Renal cortex interstitium (tissue), 11 donors: Measurements from ENCODE around the gene PPIF. TPM values are rescaled to one million over a fixed set of nuclear protein-coding genes. Genes with fewer than 3 reads are reported as not detected.

Experiments used
- DNase-seq, 11 donors: peaks; one replicate each; pipeline ENCODE4 v3.0.0-alpha.2; 2013; ENCODE audit warnings: low read depth in 9 of 11, low spot score in 4 of 11; ENCODE audit errors: extremely low read depth in 1 of 11
- polyA plus RNA-seq, 3 donors: library from polyadenylated mRNA; unstranded; fragments of 120-200 nt; gene quantifications; one replicate each; pipeline ENCODE4 v1.2.1, GENCODE V29; 2013; ENCODE audit not compliant: insufficient read length in 3 of 3

PPIF gene
- polyA plus RNA-seq, 3 donors: 56.9 to 71.6 (median 66.1) TPM

DNA sequence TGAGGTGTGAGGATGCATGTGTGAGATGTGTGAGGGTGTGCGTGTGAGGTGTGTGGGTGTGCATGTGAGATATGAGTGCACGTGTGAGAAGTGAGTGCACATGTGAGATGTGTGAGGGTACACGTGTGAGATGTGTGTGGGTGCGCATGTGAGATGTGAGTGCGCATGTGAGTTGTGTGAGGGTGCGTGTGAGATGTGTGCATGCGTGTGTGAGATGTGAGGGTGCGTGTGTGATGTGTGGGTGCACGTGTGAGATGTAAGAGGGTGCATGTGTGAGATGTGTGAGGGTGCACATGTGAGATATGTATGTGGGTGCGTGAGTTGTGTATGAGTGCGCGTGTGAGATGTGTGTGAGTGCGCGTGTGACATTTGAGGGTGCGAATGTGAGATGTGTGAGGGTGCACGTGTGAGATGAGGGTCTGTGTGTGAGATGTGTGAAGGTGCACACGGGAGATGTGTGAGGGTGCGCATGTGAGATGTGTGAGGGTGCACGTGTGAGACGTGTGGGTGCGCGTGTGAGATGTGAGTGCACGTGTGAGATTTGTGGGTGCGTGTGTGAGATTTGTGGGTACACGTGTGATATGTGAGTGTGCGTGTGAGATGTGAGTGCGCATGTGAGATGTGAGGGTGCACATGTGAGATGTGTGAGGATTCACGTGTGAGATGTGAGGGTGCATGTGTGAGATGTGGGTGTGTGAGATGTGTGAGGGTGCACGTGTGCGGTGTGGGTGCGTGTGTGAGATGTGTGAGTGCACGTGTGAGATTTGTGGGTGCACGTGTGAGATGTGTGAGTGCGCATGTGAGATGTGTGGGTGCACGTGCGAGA is 30.5 kb downstream of the PPIF start:
- DNase-seq: no peak

DNA sequence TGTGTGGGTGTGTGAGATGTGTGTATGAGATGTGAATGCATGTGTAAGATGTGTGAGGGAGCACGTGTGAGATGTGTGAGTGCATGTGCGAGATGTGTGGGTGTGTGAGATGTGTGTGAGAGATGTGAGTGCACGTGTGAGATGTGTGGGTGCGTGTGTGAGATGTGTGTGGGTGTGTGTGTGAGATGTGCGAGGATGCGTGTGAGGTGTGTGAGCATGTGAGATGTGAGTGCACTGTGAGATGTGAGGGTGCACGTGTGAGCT is 31.0 kb downstream of the PPIF start:
- DNase-seq: no peak

DNA sequence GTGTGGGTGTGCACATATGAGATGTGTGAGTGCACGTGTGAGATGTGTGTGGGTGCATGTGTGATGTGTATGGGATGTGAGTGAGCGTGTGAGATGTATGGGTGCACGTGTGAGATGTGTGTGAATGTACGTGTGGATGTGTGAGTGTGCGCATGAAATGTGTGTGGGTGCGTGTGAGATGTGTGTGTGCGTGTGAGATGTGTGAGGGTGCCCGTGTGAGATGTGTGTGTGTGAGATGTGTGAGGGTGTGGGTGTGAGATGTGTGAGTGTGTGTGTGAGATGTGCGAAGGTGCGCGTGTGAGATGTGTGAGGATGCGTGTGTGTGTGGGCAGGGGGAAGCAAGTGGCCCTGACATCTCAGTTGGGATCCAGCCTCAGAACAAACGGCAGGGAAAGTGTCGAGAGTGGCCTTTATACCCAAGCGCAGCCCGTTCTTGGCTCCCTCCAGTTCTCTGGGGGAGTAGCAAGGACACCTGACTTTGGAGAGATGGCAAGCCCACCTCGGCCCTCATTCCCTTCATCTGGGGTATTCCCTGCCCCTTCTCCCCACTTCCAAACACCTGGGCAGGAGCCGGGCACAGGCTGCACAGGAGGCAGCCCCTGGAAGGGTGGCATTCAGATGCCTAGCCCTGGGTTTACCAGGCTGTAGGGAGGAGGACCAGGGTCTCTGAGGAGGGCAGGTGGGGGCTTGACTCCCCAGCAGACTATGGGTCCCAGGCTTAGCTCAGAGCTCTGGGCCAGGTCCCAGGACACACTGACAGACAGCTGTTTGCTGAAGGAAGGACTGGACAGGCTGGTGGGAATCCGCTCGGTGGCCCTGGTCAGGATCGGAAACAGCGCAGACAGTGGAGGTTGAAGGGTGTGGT is 31.6 kb downstream of the PPIF start:
- no peak for DNase-seq

DNA sequence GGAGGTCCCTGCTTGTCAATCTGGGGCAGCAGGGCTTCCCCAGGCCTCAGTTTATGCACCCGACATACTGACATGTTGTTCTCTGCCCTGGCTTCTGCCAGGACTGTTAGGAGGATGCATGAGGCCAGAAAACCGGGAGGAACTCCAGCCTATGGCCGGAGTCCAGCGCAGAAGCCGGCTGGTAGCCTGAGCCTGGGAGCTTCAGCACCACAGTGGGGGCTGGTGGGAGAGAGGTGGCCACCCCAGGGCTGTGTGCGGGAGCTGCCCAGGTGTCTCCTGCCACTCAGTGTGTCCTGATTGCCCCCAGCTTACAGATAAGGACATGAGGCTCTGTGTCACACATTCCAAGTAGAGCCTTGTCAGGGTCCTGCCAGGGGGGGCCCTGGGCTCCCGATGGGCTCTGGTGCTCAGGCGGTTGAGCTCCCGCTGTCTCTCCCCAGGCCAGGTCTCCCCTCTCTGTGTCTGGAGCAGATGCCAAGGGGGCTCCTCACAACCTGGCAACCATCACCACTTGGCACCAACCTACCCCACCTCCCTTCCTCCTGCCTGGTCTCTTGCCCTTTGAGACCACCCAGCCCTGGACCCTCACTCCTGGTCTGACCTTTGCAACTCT is 32.3 kb downstream of the PPIF start:
- no peak for DNase-seq

DNA sequence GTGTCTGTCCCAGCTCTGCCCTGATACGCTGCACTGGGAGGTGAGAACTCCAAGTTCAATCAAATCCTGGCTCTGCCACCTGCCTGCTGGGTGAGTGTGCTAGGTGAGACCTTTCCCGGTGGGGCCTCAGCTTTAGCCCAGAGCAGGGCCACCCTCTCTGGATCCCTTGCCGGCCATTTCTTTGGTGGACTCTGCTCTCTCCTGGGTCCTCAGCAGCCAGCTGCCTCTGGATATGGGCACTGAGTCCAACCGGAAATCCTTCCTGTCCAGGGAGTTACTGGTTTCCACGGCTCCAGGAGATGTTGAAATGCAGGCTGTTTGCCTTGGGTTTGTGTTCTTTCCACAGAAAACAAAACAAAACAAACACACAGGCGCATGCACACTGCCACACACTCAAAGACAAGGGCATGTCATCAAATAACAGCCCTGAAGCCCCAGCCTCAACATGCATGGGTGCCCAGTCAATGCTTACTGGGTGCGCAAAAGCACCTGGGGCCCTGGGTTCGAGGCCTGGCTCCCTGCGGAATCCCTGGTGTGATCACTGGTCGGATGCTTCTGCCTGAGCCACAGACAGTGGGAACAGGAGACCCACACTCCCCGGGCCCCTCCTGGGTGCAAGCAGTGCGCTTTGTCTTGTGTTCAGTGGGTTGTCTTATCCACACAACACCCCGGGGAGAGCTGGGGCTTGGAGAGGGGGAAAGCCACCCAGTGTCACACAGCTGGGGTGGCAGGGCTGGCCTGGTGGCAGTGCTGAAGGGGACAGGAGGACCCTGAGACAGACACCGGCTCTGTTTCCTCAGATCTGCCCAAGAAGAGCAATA is 33.1 kb downstream of the PPIF start:
- no peak for DNase-seq

DNA sequence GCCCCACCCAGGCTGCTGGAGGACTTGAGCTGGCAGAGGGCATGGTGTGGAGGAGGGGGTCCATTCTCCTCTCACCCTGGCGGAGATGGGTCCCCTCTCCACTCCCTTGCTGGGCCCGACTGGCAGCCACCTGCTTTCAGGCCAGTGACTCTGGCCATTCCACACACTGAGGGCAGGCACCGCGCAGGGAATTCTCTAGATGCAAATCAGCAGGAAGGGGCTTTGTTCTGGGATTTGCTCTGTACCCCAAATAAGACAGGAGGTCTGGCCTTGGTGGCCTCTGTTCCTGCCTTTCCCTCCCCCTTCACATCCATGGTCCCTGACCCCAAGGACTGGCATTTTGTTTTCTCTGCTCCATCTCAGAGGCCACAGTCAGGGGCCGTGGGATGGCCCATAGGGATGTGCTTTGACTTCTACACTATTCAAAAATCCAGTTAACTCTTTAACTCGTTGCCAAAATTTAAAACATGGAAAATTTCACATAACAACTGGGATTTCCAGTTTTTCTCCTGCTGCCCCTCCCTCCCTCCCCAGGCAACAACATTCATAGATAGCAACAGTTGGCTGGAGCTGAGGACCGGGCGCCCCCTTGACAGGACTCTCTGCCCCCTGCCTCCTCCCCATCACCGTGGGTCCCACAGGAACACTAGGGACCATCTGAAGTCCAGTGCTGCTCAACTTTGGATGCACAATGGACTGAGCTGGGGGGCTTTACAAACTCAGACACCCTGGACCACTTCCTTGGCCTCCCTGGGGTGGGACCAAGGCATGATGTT is 33.9 kb downstream of the PPIF start:
- DNase-seq: no peak

DNA sequence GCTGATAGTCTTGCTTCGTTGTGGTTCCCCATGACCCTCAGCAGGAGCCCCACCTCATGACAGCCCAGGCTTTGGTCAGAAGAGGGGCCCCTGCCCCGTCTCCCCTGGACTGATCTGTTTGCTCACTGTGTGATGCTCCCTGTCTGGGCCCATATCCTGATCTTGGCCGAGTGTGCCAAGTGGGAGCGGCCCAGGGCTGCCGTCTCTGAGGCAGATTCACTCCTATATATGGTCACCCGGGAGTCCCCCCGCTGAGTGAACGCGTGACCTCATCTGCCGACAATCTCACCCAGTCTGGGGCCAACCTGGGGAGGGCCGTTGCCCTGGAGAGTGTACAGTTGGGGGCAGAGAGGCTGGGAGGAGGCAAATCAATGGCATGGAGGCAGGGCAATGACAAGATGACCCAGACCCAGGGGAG is 34.5 kb downstream of the PPIF start:
- DNase-seq: no peak

DNA sequence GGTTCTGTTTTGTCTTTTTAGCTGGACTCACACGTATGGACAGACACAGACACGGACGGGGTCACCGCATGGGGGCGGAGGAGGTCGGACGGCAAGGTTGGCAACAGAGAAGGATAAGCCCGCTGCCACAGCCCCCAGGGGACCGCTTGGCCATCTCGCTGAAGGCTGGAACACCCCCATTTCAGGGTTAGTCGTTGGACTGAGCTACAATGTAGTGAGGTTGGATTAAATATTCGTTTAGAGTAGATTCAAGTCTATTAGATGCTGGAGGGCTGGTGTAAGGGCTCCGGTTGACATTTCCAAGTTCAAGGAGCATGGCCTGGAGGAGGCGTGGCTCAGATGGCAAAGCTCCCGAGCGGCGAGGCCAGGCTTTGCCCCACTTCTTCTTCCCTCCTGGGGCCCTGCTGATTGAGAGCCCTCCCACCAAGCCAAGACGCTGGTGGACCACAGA is 35.2 kb downstream of the PPIF start:
- DNase-seq: no peak

DNA sequence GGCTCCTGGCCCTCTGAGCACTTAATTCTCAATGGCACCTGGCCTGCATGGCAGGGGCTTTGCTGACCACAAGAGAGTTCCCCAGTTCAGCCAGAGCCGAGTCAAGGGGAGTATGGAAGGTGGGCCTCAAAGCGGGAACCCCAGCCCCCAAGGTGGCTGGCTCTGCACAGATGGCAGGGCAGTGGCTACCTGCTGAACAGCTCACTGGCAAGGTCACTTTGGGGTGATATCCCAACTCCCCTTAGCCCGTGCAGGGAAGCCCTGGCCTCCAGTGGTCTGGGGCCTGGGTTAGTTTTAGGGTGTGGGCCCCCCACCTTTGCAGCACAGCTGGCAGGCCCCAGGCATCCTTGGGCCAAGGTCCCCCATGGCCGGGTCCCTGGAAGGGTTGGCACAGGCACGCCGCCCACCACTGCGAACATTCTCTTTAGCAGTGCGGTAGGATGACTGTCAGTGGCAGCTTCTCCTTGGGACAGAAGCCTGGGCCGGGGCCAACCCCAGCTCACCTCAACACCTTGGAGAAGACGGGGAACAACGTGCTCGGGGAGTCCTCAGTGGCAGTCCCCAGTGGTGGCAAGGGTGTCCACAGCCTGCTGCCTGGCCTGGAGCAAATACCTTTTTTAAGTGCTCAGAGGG is 36.8 kb downstream of the PPIF start:
- no peak for DNase-seq

DNA sequence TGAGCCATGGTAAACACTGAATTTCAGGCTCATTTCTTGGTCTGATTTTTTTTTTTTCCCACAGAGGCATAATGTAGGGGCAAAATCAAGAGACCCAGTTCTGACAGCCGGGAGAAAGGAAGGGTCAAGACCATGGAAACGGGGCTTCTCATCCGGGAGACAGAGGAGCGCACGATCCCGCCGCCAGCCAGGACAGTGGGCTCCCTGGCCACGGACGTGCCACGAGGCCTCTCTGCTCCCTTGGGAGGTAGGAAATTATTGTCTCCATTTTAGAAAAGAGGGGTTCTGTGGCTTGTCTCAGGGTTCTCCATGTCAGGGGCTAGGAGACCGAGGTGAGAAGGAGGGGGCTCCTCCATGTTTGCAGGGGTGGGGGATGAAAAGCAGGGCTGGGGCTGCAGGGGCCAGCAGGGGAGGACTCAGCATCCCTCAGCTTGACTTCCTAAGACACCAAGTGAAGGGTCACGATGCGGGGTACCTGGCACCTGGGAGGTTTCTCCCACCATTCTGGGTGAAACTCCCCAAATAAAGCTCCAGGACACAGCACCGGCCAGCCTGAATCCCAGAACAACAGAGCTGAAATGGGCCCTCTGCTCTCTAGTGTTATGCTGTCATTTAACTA is 37.6 kb downstream of the PPIF start:
- DNase-seq: no peak

DNA sequence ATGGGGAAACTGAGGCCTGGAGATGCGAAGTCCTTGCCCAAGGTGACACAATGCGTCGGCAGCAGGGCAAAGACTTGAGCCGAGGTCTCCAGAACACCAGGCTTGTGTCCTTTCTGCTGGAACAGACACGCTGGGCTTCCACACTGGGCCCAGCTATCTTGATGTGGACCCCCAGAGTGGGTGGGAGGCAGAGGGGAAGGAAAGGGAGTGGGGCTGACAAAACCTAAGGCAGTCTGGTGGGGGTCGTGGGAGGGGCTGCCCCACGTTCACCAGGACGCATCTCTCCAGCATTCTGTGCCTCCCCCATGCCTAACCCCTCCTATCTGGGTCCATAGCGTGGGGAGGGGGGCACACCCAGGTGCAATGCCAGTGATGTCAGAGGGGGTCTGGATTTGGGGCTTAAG is 38.1 kb downstream of the PPIF start:
- no peak for DNase-seq

DNA sequence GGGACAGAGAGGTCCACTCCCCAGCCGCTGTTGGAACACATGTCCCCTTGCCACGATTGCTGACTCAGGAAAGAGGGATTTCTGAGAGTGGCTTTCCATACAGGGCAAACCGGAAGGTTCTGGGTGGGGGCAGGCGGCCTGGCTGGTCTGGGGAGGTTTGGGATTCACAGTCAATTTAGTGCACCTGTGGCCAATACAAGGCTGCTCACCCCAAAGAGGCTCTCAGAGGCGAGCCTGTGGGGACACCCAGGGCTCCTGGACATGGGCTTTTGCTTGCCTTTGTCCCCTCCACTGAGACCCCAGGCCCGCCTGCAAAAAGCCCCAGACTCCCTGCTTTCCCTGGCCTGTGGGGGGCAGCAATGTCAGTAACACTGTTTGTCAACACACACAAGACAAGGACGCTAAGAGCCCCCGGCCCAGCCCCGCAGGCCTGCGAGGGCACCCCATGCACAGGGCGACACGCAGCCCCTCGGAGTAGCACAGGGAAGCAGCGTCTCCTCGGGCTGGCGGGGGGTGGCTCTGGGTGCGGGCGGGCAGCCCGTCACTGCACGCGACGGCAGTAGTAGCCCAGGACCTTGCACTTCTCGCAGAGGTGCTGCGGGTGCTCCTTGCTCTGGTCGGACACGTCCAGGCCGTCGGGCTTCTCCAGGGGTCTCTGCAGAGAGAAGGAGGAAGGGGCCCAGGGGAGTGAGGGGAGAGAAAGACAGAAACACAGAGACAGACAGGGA is 38.7 kb downstream of the PPIF start:
- DNase-seq: no peak

DNA sequence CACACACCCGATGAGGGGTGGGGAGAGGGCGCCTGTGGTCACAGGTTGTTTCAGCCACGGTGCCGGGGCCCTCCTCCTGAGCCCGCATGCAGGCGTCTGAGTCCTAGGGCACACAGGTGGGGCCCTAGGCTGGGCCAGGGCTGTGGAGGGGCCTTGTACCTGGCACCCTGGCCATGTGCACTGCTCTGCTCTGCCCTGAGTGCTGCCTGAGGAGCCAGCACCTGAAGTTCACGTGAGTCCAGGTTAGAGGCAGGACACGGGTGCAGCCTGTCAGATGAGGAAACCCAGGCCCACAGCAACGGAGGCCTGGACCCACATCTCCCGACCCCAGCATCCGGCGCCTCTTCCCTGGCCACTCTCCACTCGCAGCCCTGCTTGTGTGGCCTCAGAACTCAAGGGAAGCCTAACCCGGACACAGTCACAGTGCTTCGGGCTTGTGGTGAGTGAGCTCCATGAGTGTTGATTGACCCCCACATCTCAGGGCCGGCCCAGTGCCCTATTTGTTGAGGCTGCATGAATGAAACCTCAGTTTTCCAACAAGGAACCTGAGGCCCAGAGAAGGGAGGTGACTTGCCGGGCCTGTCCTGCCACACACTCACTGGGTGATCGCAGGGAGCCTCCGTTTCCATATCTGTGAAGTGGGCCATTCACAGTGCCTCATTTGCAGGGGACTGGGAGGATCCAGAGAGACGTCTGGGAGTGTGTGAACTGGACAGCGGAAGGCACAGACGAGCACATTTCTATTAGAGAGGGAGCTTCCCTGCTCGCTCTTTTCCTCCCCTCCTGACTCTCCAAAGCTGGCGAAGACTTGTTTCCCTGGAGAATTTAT is 39.6 kb downstream of the PPIF start:
- DNase-seq: no peak

DNA sequence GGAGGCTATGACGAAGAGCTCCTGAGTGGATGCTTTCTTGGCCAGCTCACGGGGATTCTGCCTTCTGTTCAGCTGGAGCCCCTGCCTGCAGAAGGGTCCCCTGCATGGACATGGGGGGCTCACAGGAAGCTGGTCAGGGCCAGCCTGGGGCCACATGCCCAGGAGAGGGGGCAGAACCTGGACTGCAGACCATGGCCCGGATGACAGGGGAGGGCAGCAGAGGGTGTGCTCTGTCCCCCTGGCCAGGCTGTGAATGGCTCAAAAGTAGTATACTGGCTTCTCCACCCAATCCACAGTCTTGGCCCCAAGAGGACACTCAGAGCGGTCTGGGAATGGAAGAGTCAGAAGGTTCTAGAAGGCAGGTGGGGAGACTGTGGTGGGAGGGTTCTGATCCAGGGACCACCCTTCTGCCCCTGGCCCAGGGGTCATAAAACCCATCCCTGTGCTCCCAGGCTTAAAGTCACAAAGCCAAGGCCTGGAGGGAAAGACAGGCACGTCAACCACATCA is 40.3 kb downstream of the PPIF start:
- no peak for DNase-seq

DNA sequence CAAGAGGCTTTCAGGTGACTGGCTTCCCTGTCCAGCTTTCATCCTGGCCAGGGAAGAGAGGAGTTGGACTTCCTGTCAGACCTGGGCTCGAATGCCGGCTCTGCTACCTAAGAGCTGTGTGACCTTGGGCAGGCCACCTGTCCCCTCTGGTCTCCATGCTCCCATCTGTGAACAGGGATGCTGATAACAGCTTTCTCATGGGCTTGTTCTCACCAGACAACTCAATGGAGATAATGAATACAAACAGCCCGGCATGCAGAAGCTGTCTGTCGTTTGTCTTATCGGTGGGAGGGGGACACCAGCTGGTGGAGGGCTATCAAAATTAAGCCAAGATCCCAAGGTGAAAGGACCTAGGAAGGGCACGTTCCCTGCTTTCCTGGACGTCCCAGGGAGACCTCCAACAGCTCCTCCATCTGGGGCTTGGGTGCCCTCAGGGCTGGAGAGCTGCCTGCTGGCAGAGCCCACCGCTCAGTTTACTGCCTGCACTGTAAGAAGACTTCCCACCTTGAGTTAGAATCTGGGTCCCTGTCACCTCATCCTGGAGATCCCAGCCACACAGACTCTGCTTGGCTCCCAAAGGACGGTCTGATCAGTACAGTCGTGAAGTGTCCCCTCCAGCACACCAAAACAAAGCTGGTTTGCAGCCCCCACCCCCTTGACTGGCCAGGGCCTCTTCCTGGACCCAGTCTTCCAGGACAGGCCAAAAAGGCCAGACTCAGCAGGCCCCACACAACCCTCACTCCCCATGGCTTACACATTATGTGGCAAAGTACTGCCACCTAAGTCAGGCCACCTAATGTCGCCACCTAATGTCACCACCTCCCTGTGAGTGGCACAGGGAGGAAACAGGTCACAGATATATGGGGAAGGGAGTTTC is 40.9 kb downstream of the PPIF start:
- no peak for DNase-seq
